CD8-positive, alpha-beta memory T cell (primary cell): Measurements from ENCODE around the gene MT1E. TPM values are rescaled to one million over a fixed set of nuclear protein-coding genes. Genes with fewer than 3 reads are reported as not detected.
"Not testable (repeated sequence)": the region's sequence is repeated elsewhere in the genome, so short reads cannot be mapped to it uniquely, and the experiment has no call there.

ENCODE experiments used
- CTCF ChIA-PET: fragments of 350-600 bp; sonication (Branson Sonifier 250); formaldehyde crosslinking; loops from one replicate; lab custom pipeline; 2021; ENCODE audit warnings: antibody characterized with exemption; lab: Charles Lee
- POLR2A ChIA-PET: fragments of 350-600 bp; sonication (Branson Sonifier 250); formaldehyde crosslinking; loops from one replicate; lab custom pipeline; 2021; ENCODE audit warnings: antibody characterized with exemption; lab: Charles Lee
- DNase-seq, 5 donors: peaks; one replicate each; pipeline versions ENCODE4 v3.0.0 to v3.0.0-alpha.2; 2020 to 2022; ENCODE audit warnings: mixed read lengths in 1 of 5
- H3K27ac ChIP-seq: one replicate; pipeline ENCODE4 v1.7.0; 2013; ENCODE audit warnings: low read depth, mild to moderate bottlenecking, low read length, moderate library complexity
- H3K27me3 ChIP-seq: 2 replicates; pipeline ENCODE4 v1.7.0; 2013; ENCODE audit warnings: low read length, mild to moderate bottlenecking; ENCODE audit not compliant: insufficient read depth, poor library complexity, severe bottlenecking
- H3K36me3 ChIP-seq: 2 replicates; pipeline ENCODE4 v1.7.0; 2013; ENCODE audit warnings: mild to moderate bottlenecking, low read length, moderate library complexity; ENCODE audit not compliant: insufficient read depth
- H3K4me1 ChIP-seq: 2 replicates; pipeline ENCODE4 v1.7.0; 2013; ENCODE audit warnings: mild to moderate bottlenecking, low read length, moderate library complexity; ENCODE audit not compliant: insufficient read depth
- H3K4me3 ChIP-seq: 2 replicates; pipeline ENCODE4 v1.7.0; 2013; ENCODE audit warnings: mild to moderate bottlenecking, low read length
- H3K9me3 ChIP-seq: 2 replicates; pipeline ENCODE4 v1.7.0; 2013; ENCODE audit warnings: mild to moderate bottlenecking, low read length
- H3K27ac Mint-ChIP-seq, 8 donors: one replicate each; pipeline ENCODE4 v1.8.0; 2020 to 2021; ENCODE audit warnings: mixed read lengths in 8 of 8, mild to moderate bottlenecking in 6 of 8, inconsistent platforms in 3 of 8, moderate library complexity in 3 of 8
- H3K27me3 Mint-ChIP-seq, 2 donors: one replicate each; pipeline ENCODE4 v1.8.0; 2020 to 2021; ENCODE audit warnings: mixed read lengths in 2 of 2, mild to moderate bottlenecking in 1 of 2, moderate library complexity in 1 of 2
- H3K36me3 Mint-ChIP-seq, 3 donors: one replicate each; pipeline ENCODE4 v1.8.0; 2020 to 2021; ENCODE audit warnings: mixed read lengths in 3 of 3, inconsistent platforms in 1 of 3, mild to moderate bottlenecking in 1 of 3
- H3K4me1 Mint-ChIP-seq, 3 donors: one replicate each; pipeline ENCODE4 v1.8.0; 2020 to 2021; ENCODE audit warnings: mixed read lengths in 3 of 3, inconsistent platforms in 1 of 3, mild to moderate bottlenecking in 1 of 3
- H3K4me3 Mint-ChIP-seq, 7 donors: one replicate each; pipeline ENCODE4 v1.8.0; 2020 to 2021; ENCODE audit warnings: mixed read lengths in 7 of 7, mild to moderate bottlenecking in 6 of 7, moderate library complexity in 4 of 7, inconsistent platforms in 2 of 7
- H3K9me3 Mint-ChIP-seq, 5 donors: one replicate each; pipeline ENCODE4 v1.8.0; 2020 to 2022; ENCODE audit warnings: mixed read lengths in 5 of 5, mild to moderate bottlenecking in 3 of 5, moderate library complexity in 2 of 5, inconsistent platforms in 1 of 5
- polyA plus RNA-seq: library from polyadenylated mRNA; unstranded; fragments of 300-500 nt; fragmentation: Illumina TruSeq; gene quantifications from one replicate; pipeline ENCODE4 v1.2.3, GENCODE V29; 2021
- total RNA-seq, 2 experiments: library from RNA; stranded (reverse); gene quantifications; one replicate each; pipeline ENCODE4 v1.2.3, GENCODE V29; 2021

Gene MT1E
- total and polyA plus RNA-seq, 3 experiments from 2014 or later: 40.4 to 163 (median 153) TPM

GRCh38 chr16:56669840-56670619, 44.4 kb downstream of the MT1E start:
- Histone ChIP-seq H3K27ac (no peak overlapping the region), H3K9me3 (no peaks in the 10 kb centered on the region), H3K4me3 (no peak overlapping the region), H3K36me3 (no peaks in the 10 kb centered on the region), H3K27me3 (peaks cover 40% of the 10 kb centered on the region), H3K4me1 (peaks cover 9% of the 10 kb centered on the region)
- Mint-ChIP-seq H3K27me3 (peaks cover 42 to 66% of the 10 kb centered on the region in 2 donors), H3K36me3 (peaks cover 0 to 9% (median 1%) of the 10 kb centered on the region in 3 donors), H3K4me3 (peak overlapping the region in 2 of 7 donors; percentile 13 to 50), H3K4me1 (peaks cover 9 to 22% (median 10%) of the 10 kb centered on the region in 3 donors), H3K27ac (peak overlapping the region in 2 of 8 donors; percentile 27 to 34), H3K9me3 (no peaks in the 10 kb centered on the region)
- POLR2A ChIA-PET: no interaction called here
- DNase-seq: no peak
- CTCF ChIA-PET: interaction anchor here (1.6 to 1.8 kb wide), 2 partner anchors 27 to 32 kb away, joined by 4 to 5 read pairs; no protein-coding TSS in a partner anchor

- Histone ChIP-seq H3K4me3 (no peak overlapping the region), H3K36me3 (no peaks in the 10 kb centered on the region), H3K4me1 (peaks cover 12% of the 10 kb centered on the region), H3K27ac (no peak overlapping the region), H3K9me3 (no peaks in the 10 kb centered on the region), H3K27me3 (peaks cover 40% of the 10 kb centered on the region)
- ChIA-PET POLR2A (no interaction called here), CTCF (interaction anchor here (1.6 kb wide), 1 partner anchor 27 kb away, joined by 4 read pairs; no protein-coding TSS in a partner anchor)
- H3K27me3 Mint-ChIP-seq: peaks cover 43 to 62% of the 10 kb centered on the region in 2 donors
- H3K9me3 Mint-ChIP-seq: no peaks in the 10 kb centered on the region
- DNase-seq: no peak
- H3K4me1 Mint-ChIP-seq: peaks cover 13 to 27% (median 16%) of the 10 kb centered on the region in 3 donors
- H3K36me3 Mint-ChIP-seq: peaks cover 0 to 5% (median 1%) of the 10 kb centered on the region in 3 donors
- no peak overlapping the region for H3K4me3 Mint-ChIP-seq
- H3K27ac Mint-ChIP-seq: no peak overlapping the region
Observed at GRCh38 chr16:56670620-56670934, 45.0 kb downstream of the MT1E start.

DNA sequence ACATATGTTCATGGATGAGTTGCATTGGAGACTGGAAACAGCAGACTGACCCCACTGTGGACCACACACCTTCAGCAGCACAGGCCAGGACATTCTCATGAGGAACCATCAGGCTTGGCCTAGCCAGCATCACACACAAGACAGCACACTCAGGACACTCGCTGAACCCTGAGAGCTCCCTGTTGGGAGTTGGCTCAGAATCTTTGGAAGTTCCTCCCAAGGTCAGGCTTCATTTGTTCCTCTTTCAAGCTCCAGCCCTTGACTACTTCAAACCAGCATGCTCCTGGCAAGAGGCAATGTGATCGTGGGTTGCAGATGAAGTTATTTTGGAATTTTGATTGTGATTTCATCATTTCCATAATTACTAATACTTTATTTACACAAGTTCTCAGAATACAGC, 46.1 kb downstream of the MT1E start:
- CTCF ChIA-PET: interaction anchor here (1.4 kb wide), 1 partner anchor 26 kb away, joined by 3 read pairs; no protein-coding TSS in a partner anchor
- not testable (repeated sequence) for H3K36me3 Mint-ChIP-seq
- H3K27me3 ChIP-seq: peaks cover 40% of the 10 kb centered on the region

GRCh38 chr16:56672171-56672570, 46.6 kb downstream of the MT1E start:
- H3K36me3 ChIP-seq, H3K9me3 Mint-ChIP-seq, DNase-seq, H3K9me3 ChIP-seq, H3K4me3 ChIP-seq, H3K36me3 Mint-ChIP-seq, POLR2A ChIA-PET, H3K27ac ChIP-seq, H3K27ac Mint-ChIP-seq: not testable (repeated sequence)
- H3K4me1 ChIP-seq: peaks cover 12% of the 10 kb centered on the region
- CTCF ChIA-PET: interaction anchor here (1.4 to 2.5 kb wide), 2 partner anchors 26 to 29 kb away, joined by 3 to 17 read pairs; no protein-coding TSS in a partner anchor
- peaks cover 40% of the 10 kb centered on the region for H3K27me3 ChIP-seq
- H3K27me3 Mint-ChIP-seq: peaks cover 42 to 54% of the 10 kb centered on the region in 2 donors
- peaks cover 17 to 34% (median 24%) of the 10 kb centered on the region in 3 donors for H3K4me1 Mint-ChIP-seq
- peak overlapping the region in 2 of 7 donors; percentile 27 to 44 for H3K4me3 Mint-ChIP-seq

More for the DNA sequence above, 46.1 kb downstream of the MT1E start:
- H3K4me3 Mint-ChIP-seq, H3K36me3 ChIP-seq, POLR2A ChIA-PET, H3K27ac Mint-ChIP-seq, DNase-seq, H3K27ac ChIP-seq, H3K4me3 ChIP-seq, H3K9me3 Mint-ChIP-seq, H3K9me3 ChIP-seq: not testable (repeated sequence)
- peaks cover 17 to 34% (median 24%) of the 10 kb centered on the region in 3 donors for H3K4me1 Mint-ChIP-seq
- peaks cover 12% of the 10 kb centered on the region for H3K4me1 ChIP-seq
- peaks cover 43 to 56% of the 10 kb centered on the region in 2 donors for H3K27me3 Mint-ChIP-seq

GRCh38 chr16:56672761-56673536, 47.4 kb downstream of the MT1E start:
- ChIA-PET POLR2A (no interaction called here), CTCF (interaction anchor here (1.4 to 2.5 kb wide), 3 partner anchors 10 to 29 kb away, joined by 3 to 17 read pairs (median 4); partner anchors contain the start of gene MT1X)
- Mint-ChIP-seq H3K27ac (no peak overlapping the region), H3K27me3 (peaks cover 38 to 48% of the 10 kb centered on the region in 2 donors), H3K36me3 (peaks cover 0 to 1% (median 0%) of the 10 kb centered on the region in 3 donors), H3K4me3 (peak overlapping the region in 2 of 7 donors; percentile 27 to 44), H3K9me3 (no peaks in the 10 kb centered on the region), H3K4me1 (peaks cover 15 to 30% (median 24%) of the 10 kb centered on the region in 3 donors)
- no peak for DNase-seq
- no peaks in the 10 kb centered on the region for H3K36me3 ChIP-seq
- no peak overlapping the region for H3K27ac ChIP-seq
- H3K4me3 ChIP-seq: no peak overlapping the region
- no peaks in the 10 kb centered on the region for H3K9me3 ChIP-seq
- peaks cover 32% of the 10 kb centered on the region for H3K27me3 ChIP-seq
- peaks cover 8% of the 10 kb centered on the region for H3K4me1 ChIP-seq

DNA sequence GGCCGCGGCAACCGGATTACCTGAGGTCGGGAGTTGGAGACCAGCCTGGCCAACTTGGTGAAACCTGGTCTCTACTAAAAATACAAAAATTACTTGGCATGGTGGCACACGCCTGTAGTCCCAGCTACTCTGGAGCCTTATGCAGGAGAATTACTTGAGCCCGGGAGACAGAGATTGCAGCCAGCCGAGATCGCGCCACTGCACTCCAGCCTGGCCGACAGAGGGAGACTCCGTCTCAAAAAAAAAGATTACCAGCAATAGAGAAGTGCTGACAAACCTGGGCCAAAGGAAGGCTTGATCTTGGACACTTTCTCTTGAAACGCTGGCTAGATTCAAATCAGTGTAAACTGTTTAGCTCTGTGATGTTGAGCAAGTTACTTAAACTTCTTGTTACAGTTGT, 48.3 kb downstream of the MT1E start:
- ChIA-PET CTCF (interaction anchor here (1.0 to 2.5 kb wide), 3 partner anchors 9 to 208 kb away, joined by 3 to 17 read pairs (median 4); partner anchors contain the start of gene MT1X), POLR2A (interaction anchor here (0.5 kb wide), 1 partner anchor 12 kb away, joined by 3 read pairs; no protein-coding TSS in a partner anchor)
- no peaks in the 10 kb centered on the region for H3K9me3 ChIP-seq
- H3K27ac ChIP-seq: no peak overlapping the region
- no peaks in the 10 kb centered on the region for H3K36me3 ChIP-seq
- DNase-seq: peak in 1 of 5 donors; percentile 43
- peaks cover 0 to 1% (median 0%) of the 10 kb centered on the region in 3 donors for H3K36me3 Mint-ChIP-seq
- no peaks in the 10 kb centered on the region for H3K9me3 Mint-ChIP-seq
- H3K27me3 Mint-ChIP-seq: peaks cover 30 to 39% of the 10 kb centered on the region in 2 donors
- H3K27me3 ChIP-seq: peaks cover 22% of the 10 kb centered on the region
- peak overlapping the region in 1 of 7 donors; percentile 69 for H3K4me3 Mint-ChIP-seq
- H3K4me1 Mint-ChIP-seq: peaks cover 11 to 21% (median 18%) of the 10 kb centered on the region in 3 donors
- no peak overlapping the region for H3K27ac Mint-ChIP-seq
- H3K4me1 ChIP-seq: peaks cover 3% of the 10 kb centered on the region
- no peak overlapping the region for H3K4me3 ChIP-seq

GRCh38 chr16:56674570-56674969, 49.0 kb downstream of the MT1E start:
- not testable (repeated sequence) for H3K9me3 ChIP-seq, H3K4me3 ChIP-seq, DNase-seq, H3K4me1 ChIP-seq, H3K36me3 ChIP-seq, H3K36me3 Mint-ChIP-seq, H3K9me3 Mint-ChIP-seq, H3K27ac ChIP-seq
- Mint-ChIP-seq H3K4me3 (peak overlapping the region in 5 of 7 donors; percentile 29 to 69 (median 42)), H3K27me3 (peaks cover 27 to 32% of the 10 kb centered on the region in 2 donors), H3K4me1 (peaks cover 11 to 18% (median 16%) of the 10 kb centered on the region in 3 donors), H3K27ac (peak overlapping the region in 1 of 8 donors; percentile 33)
- ChIA-PET CTCF (interaction anchor here (0.6 to 2.5 kb wide), 3 partner anchors 27 to 209 kb away, joined by 3 to 17 read pairs (median 4); no protein-coding TSS in a partner anchor), POLR2A (interaction anchor here (0.5 kb wide), 1 partner anchor 13 kb away, joined by 3 read pairs; no protein-coding TSS in a partner anchor)
- peaks cover 16% of the 10 kb centered on the region for H3K27me3 ChIP-seq
